Kidney epithelial cell (primary cell): ENCODE measurements around the gene MKLN1. TPM values are rescaled to one million over a fixed set of nuclear protein-coding genes. Genes with fewer than 3 reads are reported as not detected.

Source experiments
- DNase-seq: peaks from one replicate; pipeline ENCODE4 v3.0.0-alpha.2; 2010; ENCODE audit warnings: low read depth
- H3K27me3 ChIP-seq: 2 replicates; pipeline ENCODE4 v1.6.0; 2011; ENCODE audit warnings: low read length; ENCODE audit not compliant: control insufficient read depth, insufficient read depth
- H3K36me3 ChIP-seq: 2 replicates; pipeline ENCODE4 v1.5.1; 2011; ENCODE audit warnings: low read length; ENCODE audit not compliant: control insufficient read depth, insufficient read depth
- H3K4me3 ChIP-seq: 2 replicates; pipeline ENCODE4 v1.5.1; 2011; ENCODE audit warnings: low read depth, mild to moderate bottlenecking, control low read depth, low read length
- total RNA-seq: library from RNA; depleted of rRNA; stranded (reverse); fragments of >200 nt; gene quantifications from 2 replicates; pipeline ENCODE4 v1.2.3, GENCODE V29; 2015
- TF ChIP-seq, protein P1 (sequence below): IDR thresholded peaks from 2 replicates; pipeline ENCODE4 v1.5.1; 2011; ENCODE audit warnings: mild to moderate bottlenecking, moderate library complexity, low read length, control low read depth, inconsistent platforms; ENCODE audit not compliant: insufficient read depth, poor library complexity, severe bottlenecking

MKLN1 gene
- total RNA-seq, 1 donor from 2014 or later = 18.8 TPM

GRCh38 chr7:131498237-131498885 lies 170.7 kb downstream of the MKLN1 start:
- H3K4me3 ChIP-seq = no peak overlapping the region
- DNase-seq = no peak
- TF ChIP-seq, protein P1, sequence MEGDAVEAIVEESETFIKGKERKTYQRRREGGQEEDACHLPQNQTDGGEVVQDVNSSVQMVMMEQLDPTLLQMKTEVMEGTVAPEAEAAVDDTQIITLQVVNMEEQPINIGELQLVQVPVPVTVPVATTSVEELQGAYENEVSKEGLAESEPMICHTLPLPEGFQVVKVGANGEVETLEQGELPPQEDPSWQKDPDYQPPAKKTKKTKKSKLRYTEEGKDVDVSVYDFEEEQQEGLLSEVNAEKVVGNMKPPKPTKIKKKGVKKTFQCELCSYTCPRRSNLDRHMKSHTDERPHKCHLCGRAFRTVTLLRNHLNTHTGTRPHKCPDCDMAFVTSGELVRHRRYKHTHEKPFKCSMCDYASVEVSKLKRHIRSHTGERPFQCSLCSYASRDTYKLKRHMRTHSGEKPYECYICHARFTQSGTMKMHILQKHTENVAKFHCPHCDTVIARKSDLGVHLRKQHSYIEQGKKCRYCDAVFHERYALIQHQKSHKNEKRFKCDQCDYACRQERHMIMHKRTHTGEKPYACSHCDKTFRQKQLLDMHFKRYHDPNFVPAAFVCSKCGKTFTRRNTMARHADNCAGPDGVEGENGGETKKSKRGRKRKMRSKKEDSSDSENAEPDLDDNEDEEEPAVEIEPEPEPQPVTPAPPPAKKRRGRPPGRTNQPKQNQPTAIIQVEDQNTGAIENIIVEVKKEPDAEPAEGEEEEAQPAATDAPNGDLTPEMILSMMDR = no peak
- H3K36me3 ChIP-seq = no peaks in the 10 kb centered on the region
- H3K27me3 ChIP-seq = no peaks in the 10 kb centered on the region

DNA sequence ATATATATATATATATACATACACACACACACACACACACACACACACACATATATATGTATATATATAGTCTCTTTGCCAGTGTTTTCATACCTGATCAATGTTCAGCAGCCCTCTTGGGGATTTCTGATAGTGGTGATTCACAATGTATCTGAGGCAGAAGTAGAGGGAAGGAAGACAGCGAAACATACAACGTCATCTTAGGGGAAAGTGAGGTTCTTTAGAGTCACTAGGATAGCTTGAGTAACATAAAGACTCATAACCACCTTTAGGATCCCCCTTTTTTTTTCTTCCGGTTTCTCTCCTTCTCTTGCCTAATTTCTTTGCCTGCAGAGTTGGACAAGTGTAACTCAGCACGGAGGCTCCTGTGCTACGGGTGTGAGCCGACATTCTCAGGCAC lies 172.1 kb downstream of the MKLN1 start:
- Histone ChIP-seq H3K27me3 (no peaks in the 10 kb centered on the region), H3K4me3 (no peak overlapping the region), H3K36me3 (no peaks in the 10 kb centered on the region)
- TF ChIP-seq, protein P1 = no peak
- DNase-seq = no peak

GRCh38 chr7:131500357-131500756 lies 172.7 kb downstream of the MKLN1 start:
- no peak for DNase-seq
- TF ChIP-seq, protein P1 = no peak
- H3K4me3 ChIP-seq = no peak overlapping the region
- H3K27me3 ChIP-seq = no peaks in the 10 kb centered on the region
- no peaks in the 10 kb centered on the region for H3K36me3 ChIP-seq

- no peaks in the 10 kb centered on the region for H3K27me3 ChIP-seq
- DNase-seq = peak; percentile 37
- no peak overlapping the region for H3K4me3 ChIP-seq
- TF ChIP-seq, protein P1 = no peak
- H3K36me3 ChIP-seq = no peaks in the 10 kb centered on the region
These were observed 173.7 kb downstream of the MKLN1 start for GRCh38 chr7:131501422-131501821.

DNA sequence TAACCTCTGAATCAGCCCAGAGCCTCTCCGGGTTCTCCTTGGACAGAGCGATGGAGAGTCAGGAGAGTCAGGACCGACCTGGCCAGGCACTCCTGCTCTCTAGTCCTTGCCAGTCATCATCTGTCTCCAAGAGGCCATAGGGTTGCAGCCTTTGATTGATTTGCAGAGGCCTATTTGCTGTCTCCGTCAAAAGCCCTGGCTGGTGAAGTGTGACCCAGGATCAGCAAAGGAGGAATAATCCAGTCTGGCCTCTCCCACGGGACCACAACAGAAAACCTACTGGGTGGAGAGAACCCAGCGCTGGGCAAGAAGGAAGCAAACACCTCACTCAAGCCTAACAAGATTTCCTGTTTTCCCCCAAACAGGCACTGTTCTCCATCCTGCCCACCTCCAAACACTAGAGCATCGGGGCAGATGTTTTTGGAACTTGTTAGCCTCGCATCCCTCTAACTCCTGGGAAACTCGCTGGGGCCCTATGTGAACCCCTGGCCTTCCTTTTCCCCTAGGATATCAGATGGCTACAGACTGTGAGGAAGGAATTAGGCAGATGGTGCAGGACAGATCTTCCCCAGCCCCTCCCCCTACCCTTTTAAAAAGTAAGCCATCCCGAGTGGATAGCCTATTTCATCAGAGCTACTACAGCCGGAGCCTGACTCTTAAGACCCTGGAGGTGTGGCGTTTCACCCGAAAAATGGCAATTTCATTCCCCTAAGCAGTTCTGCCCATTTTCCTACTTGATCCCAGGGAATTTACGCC lies 174.4 kb downstream of the MKLN1 start:
- no peak for DNase-seq
- Histone ChIP-seq H3K36me3 (no peaks in the 10 kb centered on the region), H3K27me3 (no peaks in the 10 kb centered on the region), H3K4me3 (no peak overlapping the region)
- TF ChIP-seq, protein P1 = no peak
